NCI-H2171 (cell line): ENCODE measurements around the gene ROR2.
"Not testable (repeated sequence)": the region's sequence is repeated elsewhere in the genome, so short reads cannot be mapped to it uniquely, and the experiment has no call there.

Source experiments
- DNase-seq: peaks from one replicate; lab custom pipeline; 2025; lab: John Stamatoyannopoulos, UW

The ROR2 gene

DNA sequence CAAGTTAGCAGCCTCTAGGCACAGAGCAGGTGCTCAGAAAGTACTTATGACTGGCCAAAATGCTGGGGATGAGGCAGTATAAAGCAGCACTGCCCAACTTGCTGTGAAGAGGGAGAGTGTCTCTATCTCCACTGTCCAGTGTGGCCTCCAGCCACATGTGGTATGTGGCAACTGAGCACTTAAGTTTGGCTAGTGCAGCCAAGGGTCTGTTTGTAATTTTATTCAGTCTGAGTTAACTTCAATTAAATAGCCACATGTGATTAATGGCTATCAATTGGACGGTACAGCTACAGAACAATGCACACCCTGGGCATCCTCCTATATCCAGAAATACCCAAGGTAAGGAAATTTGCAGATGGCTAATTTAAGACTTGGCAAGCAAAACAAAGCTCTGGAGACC lies 26.9 kb downstream of the ROR2 start:
- no peak for DNase-seq

DNA sequence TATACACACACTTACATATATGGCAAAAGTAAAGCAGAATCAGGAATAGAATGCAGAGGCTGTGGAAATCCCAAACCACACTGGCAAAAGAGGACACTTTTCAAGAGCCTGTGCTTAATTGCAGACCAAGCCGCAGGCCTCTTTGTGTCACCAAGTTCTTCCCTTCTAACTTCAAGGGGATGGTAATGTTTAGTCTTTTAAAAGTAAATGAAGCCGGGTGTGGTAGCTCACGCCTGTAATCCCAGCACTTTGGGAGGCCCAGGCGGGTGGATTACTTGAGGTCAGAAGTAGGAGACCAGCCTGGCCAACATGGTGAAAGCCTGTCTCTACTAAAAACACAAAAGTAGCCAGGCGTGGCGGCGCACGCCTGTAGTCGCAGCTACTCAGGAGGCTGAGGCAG lies 28.7 kb downstream of the ROR2 start:
- DNase-seq = no peak

DNA sequence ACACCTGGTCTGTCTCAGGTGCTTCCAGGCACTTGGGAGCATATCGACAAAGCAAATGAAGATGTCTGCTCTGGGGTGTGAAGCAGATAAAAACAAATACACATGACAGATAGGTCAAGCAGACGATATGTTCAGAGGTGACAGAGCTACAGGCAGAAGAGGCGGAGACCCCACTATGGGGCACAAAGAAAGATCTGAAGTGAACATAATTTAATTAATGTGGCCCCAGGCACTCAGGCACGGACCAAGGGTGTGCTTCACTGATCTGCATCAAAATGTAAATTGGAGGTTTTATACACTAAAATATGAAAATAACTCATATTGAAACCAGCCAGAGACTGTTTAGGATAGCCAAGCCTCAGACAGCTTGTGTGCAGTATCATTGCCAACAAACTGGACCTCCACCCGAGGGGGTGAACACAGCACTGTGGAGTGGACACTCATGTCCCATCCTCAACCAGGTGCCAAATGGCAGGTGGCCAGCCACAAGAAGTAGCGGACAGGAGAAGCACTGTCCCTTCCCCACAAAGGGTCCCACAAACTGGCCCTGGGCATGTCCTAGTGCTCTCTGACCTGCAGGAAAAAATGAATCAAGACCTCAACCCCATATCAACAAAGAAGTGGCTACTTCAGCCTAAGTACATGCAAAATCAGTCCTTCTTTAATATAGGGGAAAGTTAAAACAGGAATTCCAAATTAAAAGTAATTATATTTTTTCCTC lies 29.2 kb downstream of the ROR2 start:
- DNase-seq = no peak

DNA sequence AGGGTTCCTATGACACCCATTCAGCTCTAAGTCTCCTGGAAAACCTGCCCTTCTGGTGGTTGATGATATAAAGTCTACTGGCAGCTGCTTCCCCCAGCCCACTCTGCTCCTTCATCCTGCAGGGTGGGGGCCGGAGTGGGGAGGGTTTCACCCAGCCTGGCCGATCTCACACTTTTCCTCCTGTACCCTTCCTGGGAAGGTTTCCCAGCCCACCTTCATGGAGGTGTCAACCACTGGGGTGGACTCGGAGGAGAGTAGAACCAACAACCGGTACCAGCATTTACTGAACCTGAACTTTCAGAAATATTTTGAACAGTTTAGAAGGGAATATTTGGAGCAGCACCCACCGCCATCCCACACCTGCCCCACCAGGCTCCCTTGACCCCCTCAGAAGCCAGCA lies 30.4 kb downstream of the ROR2 start:
- DNase-seq = no peak

DNA sequence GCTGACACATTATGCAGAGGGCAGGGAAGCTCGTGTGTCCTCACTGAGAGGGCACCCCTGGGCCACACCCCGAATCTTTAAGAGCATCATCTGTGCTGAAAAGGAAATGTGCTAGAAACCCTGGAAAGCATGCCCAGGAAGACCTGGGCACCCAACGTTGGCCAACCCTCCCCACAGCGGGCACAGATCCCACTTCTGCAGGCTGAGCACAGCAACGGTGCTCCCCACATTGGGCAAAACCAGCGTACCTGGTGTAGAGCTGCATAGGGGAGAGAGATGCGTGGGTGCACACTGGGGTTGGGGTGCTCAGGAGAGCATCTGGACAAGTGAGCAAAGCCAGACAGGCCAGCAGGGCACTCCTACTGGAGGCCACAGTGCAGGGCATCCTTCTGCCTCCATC lies 32.6 kb downstream of the ROR2 start:
- DNase-seq = no peak

DNA sequence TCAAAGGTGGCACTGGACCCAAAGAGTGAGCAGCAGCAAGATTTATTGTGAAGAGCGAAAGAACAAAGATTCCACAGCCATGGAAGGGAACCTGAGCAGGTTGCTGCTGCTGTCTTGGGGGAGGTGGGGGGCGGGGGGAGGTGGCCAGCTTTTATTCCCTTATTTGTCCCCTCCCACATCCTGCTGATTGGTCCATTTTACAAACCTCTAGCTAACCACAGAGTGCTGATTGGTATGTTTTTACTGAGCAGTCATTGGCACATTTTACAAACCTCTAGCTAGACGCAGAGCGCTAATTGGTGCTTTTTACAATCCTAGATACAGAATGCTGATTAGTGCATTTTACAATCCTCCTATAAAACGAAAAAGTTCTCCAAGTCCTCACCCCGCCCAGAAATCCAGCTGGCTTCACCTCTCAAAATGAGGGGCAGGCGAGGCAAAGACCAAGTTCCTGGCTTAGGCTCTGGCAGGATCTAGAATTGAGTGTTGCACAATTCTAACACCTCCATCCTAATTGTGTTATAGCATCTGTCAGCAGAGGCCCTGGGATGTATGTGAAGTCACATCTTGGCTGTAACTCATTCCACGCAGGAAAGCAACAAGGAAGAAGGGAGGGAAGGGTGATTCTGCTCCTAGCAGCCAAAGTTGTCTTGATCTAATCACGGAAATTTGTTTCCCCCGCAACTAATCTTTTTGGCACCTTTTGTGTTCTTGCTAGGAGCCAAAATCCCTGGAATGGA lies 34.3 kb downstream of the ROR2 start:
- DNase-seq = no peak

DNA sequence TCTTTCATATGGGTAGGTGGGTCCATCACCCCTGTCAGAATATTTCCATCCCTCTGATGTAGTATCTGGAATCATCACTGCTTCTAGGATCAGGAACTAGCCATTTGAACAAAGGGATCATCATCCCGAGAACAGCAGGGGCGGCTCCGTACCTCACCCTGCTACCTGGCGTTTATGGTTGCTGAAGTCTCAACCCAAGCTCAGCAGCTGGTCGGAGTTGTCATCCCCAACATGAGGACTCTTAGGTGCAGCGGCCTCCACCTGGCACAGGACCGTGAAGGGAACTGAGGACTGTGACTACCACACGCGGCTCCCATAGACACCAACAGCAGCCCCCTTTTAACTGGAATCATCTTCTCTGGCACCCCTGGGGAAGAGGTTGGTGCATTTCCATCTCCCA lies 35.1 kb downstream of the ROR2 start:
- DNase-seq = no peak

DNA sequence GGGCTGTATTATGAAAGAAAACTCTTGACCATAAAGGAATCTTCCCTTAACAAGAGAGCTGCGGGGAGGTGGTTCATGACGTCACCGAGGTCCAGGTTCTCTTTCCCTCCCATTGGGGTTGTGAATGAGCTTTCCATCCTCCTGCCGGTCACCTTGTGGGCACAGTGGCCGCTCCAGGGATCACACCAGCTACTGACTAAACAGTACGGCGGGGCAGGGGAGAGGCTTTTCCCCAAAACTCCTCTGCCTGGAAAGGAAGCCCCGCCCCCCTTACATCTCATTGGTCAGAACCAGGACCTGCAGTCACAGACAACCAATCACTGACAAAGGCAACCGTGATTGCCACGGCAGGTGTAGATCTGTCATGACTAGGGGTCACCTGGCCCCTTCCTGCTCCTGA lies 35.6 kb downstream of the ROR2 start:
- DNase-seq = no peak

DNA sequence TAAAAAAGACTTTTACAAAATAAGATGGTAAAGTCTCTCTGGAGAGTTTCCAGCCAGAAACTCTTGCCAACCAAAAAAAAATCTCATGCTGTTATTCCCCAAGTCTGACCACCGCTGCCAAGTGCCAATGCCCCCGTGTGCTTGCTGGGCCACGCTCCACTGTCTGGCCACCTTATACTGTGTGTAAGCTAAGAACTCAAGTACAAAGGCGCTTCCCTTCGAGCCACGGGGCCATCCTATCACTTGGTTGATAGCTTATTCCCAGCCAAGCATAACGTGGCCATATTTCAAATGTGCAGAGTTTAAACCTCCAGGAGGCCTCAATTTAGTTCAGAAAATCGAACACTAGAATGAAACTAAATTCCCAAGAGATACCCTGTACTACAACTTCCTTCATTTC lies 36.0 kb downstream of the ROR2 start:
- DNase-seq = no peak

DNA sequence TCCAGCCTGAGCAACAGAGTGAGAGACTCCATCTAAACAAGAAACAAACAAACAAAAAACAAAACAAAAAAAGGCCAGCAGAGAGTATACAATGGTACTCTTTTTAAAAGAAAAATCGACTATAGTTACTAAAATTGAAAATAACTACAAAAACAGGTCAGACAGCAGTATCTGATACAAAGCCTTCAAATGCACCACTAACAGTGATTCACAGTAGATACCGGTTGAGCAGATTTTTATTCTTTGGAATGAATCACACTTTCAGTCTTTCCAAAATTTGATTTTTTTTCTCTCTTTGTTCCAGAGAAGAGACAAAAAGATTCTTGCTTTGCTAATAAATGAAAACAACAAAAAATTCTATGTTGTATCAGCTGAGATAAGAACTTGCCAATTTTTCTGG lies 36.9 kb downstream of the ROR2 start:
- no peak for DNase-seq

DNA sequence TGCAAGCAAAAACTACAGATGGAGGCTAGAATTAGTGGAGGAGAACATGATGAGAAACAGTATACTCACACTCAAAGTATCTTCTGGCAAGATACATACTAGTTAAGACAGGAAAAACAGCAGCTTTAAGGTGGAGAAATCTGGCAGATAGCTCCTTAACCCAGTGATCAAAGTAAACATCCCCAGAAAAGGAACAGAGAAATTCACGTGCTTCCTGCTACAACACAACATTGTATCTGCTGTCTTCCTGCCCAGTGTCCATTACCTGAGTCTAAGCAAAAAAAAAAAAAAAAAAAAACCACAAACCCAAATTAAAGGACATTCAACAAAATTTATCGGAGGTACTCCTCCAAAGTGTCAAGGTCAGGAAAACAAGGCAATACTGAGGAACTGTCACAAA lies 38.4 kb downstream of the ROR2 start:
- DNase-seq = no peak

DNA sequence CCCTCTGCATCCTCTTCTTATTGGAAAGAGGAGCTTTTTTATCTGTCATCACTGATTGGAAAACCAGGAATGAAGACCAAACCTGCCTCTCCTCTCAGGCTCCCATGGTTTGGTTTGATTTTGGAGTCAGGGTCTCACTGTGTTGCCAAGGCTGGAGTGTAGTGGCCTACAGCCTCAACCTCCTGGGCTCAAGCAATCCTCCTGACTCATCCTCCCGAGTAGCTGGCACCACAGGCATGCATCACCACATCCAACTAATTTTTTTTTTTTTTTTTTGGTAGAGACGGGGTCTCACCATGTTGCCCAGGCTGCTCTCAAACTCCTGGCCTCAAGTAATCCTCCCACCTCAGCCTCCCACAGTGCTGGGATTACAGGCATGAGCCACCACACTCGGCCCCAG lies 40.8 kb downstream of the ROR2 start:
- not testable (repeated sequence) for DNase-seq

DNA sequence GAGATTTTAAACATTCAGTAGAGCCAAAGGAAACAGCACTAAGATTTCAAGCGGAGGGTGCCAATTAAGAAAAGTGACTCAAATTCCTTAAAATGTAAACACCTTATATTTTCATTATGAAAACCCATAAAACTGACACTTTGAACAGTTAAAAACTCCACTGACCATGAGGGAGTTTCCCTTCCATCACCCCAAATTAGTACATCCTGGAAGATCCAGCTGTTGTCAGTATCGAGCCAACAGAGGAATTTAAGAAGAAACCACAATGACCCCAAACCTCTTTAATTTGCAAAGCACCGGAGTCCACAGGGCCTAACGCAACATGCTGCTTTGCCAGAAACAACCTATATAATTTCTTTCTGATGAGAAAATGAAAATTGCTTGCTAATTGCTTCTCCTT lies 41.3 kb downstream of the ROR2 start:
- no peak for DNase-seq

DNA sequence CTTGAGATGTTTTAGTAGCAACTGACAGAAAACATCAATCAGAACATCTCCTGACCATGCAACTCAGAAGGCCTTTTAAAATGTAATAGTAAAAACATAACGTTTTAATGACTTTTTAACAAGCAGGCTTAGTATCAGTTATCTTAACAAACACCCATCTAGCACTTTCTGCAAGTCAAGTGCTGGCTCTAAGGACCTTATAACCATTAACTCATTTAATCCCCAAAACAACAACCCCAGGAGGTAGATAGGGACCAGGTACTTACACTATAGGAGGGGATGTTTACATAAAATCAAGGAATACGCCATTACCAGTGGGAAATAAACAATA lies 41.8 kb downstream of the ROR2 start:
- DNase-seq = no peak

DNA sequence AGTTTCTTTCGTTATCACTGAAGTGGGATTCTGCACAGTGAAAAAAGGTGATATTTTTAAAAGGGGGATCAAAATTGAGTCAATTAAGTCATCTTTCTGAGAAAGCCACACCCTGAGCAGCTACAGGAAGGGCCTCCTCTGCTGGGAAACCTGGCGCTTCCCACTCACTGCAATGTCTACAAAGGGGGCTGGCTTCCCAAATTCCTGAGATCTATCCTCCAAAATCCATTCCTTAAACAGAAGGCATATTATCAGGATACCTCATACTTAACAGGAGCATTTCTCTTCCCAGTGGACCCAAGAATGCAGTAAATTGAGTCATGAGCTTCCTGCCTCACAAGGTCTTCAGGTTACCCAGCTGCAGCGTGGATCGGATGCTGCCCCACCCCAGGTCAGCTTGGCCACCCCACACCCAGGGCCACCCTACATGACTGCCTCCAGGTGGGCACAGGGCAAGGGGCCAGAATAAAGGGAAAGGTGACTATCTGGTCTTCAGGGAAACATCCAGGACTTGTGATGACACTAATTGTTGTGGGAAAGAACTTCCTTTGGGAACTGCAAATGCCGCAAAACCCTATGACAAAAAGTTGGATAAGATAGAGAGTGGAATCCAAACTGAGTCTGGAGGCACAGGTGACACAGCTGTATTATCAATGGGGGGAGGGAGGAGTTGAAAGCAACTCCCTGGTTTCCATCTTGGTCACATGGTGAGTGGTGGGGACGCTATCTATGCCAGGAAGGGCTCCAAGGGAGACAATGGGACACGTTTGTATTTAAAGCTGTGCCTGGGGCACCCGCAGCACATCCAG lies 42.3 kb downstream of the ROR2 start:
- no peak for DNase-seq

DNA sequence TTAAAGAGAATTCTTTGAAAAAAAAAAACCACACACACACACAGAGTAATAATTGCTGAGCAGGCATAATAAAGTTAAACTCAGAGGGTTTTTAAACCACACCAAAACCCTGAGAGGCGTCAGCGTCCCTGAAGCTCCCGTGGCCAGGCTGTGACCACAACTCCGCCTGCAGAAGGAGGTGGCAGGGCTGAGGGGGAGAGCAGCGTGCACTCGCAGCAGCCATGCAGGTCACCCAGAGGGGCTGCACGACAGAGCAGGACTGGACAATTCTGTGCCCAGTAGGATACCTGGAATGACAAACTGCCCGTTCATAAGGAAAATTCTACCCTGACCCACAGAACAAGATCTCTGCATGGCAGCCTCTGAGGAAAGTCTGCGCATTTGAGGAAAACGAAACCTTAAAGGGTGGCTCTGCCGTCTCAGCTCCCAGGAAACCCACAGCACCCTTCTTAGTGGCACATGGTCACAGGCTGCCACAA lies 44.0 kb downstream of the ROR2 start:
- no peak for DNase-seq

DNA sequence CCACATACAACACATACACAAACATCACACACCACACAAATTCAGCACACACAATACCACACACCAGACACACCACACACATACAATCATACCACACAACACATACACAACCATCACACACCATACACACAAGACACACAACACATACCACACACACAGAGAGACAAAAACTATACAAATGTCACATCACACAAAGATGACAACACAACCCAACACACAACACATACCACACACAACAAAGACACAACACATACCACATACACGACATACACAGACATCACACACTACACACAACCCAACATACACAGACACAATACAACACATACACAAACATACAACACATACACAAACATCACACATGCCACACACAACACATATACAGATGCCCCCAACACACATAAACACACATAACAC lies 44.8 kb downstream of the ROR2 start:
- no peak for DNase-seq

DNA sequence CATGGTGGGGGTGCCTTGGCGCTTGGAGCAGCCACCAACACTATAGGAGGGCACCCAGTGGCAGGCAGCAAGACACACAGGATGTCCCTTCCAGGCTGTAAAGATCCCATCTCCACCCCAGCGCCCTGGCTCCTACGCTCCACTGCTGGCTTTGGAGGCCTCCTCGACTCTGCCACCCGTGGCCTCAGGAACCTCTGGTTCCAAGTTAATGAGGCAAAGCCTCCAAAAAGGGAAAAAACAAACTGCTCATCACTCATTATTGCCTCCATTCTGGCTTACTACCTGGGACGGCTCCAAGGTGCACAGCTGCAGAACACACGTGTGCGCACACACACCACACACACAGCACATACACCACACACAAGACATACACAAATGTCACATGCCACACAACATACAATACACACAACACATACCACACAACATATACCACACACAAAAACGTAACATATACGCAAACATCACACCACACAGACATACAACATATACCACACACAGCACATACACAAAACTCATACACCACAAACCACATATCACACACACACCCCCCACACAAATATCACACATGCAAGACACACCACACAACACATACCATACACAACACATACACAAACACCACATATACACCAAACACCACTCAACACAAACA lies 45.3 kb downstream of the ROR2 start:
- DNase-seq = no peak

DNA sequence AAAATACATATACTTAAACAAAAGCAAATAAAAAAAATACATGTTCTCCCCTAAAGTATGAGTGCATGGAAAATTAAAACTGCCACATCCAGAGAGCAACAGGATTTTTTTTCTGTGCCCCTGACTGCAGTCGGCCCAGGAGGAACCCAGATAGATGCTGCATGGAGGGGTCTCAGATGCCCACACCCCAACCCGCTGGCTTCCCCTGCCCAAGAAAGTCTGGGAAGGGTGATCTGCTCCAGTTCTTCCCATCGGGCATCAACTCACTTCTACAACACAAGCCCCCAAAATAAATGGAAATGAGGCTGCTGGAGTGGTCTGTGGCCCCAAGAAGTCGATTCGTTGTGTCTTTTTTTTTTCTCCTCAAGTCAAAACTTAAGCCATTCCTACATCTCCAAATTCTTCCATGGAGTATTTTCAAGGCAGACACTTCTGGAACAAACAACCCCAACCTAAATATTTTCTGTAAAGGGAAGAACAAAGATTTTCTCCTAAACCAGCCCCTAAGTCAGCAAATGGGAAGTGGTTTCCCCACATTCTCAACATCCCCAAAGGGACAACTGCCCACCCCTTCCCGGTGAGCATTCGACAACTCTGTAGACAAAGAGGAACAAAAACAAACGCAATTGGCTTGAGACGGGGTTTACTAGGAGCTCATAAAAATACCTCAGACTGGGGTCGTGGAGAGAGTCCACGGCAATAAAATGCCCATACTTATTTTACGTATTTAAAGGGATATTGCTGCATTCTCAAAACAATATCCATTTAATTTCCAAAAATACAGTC lies 46.7 kb downstream of the ROR2 start:
- no peak for DNase-seq

DNA sequence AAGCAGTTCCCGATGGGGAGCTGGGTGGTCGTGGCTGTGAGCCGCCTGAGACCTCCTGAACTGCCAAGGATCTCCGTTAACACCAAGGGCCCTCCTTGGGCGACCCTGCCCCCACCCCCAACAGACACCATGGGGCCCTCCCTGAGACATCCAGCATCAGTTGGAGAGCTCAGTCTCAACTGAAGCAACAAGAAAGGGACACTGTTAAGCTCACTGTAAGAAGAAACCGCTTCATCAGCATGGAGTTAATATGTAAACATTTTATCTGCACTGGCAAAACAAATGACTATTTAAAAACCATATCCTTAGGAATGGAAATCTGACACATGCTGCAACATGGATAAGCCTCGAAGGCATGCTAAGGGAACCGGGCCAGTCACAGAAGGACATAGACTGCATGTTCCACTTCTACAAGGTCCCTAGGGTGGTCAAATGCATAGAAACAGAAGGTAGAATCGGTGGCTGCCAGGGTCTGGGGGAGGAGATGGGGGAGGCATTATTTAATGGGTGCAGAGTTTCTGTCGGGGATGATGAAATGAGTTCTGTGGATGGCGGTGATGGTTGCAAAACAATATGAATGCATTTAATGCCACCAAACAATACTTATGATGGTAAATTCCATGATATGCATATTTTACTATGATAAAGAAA lies 47.4 kb downstream of the ROR2 start:
- DNase-seq = no peak

DNA sequence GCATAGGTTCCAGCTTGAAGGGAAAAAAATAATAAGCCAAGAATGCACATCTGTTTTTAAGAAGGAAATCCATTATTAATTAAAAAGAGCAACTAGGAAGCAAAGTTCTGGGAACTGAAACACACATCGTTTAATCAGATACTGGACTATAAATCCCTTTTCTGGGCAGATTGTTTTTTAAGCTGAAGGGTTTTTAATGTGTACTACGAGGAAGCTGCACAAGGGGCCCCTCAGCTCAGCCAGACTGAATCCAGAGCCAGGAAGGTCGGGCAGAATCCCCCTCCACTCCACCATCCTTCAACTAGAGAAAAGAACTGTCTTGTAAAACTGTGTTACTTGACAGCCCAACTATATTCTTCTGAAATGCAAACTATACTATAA lies 49.2 kb downstream of the ROR2 start:
- no peak for DNase-seq
